Suppressor macrophage (primary cell): ENCODE data around the gene RPL32.
A peak's percentile ranks its signal among the peaks of the same experiment; 100 is the strongest.
"Not testable (repeated sequence)": the region's sequence is repeated elsewhere in the genome, so short reads cannot be mapped to it uniquely, and the experiment has no call there.

Experiments
- DNase-seq, 4 experiments: peaks; one replicate each; pipeline ENCODE4 v3.0.0-alpha.2; 2020 to 2022
- total RNA-seq, 17 experiments: gene quantifications; one replicate each; lab custom pipeline; 2026; ENCODE audit warnings: mixed read lengths in 6 of 17, inconsistent platforms in 3 of 17; lab: John Stamatoyannopoulos, UW

Gene RPL32
- total RNA-seq = 130 to 301 (median 236) reads per million in 17 experiments

DNA sequence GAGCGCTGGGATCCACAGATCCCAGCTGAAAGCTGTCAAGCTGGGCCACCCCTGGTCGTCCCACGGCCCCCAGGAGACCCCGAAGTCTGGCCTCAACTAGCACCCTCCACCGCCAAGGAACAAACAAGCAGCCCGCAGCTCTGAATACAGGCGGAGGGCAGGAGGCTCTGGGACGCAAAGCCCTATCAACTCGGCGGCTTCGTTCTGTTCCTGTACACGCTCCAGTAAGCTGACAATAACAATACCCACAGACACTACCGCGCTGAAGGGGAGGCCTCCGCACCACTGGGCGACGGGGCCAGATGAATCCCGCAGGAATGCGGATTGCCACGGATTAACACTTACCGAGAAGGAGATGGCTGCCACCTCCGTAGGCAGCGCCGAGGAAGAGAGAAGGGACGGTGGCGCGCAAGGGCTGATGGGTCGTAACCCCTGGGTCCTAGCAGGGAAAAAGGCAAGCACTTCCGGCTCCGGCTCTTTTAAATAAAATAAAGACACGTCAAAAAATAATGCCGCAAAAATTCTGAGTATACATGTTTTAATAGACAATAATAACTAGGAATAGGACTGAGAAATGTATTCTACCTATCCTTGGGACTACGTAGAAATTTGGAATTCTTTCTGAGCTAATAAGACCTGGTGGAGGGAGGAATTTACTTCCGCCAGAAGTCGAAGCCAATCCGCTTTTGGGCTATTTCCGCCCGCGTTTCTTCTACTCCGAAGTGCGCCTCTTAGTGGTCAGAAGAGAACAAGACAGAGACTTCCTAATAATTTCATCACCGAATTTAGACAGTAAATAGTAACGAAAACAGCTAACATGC is at the start of gene RPL32:
TSS of gene RPL32 (minus strand) at position 417 of the 821 bp plus-strand sequence. CDS start 1,328 bp downstream, outside the sequence.
- DNase-seq = peak; percentile 95 to 98 (median 96)

DNA sequence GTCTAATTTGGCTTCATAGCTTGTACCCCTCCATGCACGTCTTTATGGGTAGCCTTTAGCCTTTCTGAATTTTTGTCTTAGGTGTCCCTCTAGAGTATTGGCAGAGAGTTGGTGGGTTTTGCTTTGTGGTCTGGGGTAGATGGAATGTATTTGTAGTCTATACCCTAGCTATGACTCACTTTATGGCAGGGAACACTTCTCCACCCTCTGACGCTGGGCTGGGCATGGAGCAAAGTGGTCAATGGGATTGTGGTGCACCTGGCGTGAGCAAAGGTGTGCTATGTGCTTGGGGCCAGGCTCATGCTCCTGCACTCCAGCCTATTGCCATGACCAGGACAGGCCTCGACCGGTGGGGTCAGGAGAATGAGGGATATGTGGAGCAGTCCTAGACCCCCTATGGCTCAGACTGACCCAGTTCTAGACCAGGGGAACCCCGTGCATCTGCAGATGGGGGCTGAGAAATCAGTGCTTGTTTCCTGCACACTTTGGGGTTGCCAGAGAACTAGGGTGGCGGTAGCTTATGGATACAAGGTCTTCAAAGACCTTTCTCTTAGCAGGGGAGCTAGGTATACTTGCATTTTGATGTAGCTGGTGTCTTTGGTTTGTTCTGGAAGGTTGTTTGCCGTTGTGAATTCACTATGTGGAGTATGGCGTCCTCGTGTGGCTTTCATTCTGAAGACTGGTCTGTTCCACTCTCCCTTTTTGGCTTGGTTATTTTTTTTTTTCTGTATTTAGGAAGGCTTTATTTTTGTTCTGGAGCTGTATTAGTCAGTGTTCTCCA is 49.4 kb upstream of the RPL32 start:
- no peak for DNase-seq

DNA sequence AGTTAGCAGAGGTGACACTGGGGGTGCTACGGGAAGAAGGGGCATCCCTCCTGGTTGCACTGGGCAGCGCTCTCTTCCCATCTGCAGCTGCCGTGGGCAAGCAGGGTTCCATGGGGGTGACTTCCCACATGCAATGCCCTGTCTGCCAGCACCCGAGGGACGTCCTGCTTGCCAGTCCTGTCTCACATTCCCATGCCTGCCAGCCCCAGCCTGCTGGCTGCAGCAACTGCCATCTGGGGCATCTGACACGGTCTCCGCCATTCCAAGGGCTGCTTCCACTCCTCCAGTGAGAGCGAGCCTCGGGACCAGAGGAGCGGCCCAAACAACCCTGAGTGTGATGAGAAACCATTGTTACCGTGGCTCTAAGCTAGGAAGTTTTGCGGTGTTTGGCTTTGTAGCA is 45.4 kb upstream of the RPL32 start:
- no peak for DNase-seq

DNA sequence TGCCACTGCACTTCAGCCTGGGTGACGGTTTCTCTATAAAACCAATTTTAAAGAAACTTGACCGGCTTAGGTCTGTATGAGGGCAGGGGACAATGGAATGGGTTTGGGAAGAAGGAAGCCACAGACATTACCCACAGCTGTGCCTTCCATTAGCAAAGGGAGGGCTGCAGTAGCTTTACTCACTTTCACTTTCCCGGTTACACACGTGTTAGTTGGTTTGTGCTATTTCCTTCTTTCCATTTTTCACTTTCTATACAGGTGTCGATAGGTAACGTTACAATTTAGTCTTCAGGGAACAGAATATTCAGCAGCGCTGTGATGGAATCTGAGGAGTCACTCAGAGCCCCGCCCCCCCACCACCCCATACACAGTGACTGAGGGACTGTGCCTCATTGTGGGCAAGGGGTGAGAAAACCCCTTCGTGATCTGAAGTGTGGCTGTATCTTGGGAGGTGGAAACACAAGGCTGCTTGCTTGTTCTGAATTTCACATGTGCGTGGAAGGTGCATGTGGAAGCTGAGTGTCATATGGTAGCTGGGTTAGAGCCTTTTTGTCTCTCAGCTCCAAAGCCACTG is 44.8 kb upstream of the RPL32 start:
- no peak for DNase-seq

DNA sequence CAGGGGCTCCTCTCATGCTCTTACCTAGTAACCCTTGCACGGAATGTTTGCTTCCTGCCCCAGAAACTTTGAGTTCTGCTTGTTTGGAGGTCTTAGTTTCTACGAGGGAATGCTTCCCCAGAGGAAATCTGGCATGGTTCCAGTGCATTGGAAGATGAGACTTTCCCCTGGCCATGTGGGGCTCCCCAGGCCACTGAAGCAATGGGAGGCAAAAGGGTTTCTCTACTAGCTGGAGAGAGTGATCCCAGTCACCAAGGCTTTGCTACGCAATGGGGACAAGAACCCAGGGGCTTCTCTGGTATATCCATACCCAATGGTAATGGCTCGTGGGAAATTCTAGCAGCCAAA is 44.2 kb upstream of the RPL32 start:
- no peak for DNase-seq

DNA sequence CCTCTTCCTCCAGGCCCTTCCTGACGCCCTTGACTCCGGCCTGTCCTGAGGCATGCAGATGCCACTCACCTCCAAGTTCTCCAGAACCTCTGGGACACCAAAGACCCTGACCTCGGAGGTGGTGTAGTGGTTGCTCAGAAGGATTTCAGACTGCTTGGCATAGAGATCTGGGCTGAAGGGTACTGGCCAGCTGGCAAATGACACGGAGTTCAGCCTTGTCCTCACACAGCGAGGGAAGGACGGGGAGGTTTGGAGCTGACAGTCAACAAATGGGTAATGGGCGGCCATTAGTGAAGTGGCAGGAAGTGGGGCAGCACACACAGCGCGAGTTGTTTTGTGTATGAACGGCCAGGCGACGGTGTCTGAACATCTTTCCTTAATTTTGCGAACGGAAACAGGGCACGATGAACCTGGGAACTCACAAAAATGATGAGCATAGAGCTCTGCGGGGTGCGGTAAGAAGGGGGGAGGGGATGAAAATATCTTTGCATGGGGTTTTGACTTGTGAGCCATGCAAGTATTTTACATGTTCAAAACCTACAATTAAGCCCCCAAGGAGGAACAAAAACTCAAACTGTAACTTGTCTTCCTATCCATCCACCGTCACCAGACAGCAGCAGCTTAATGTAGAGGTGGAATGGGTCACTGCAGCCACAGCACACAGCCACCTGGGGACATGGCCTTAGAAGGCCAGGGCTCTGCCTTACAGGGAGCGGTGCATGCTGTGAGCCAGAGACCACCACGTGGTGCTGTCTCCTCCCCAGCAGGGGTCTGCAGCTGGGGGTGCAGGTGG is 43.6 kb upstream of the RPL32 start:
- DNase-seq = no peak

DNA sequence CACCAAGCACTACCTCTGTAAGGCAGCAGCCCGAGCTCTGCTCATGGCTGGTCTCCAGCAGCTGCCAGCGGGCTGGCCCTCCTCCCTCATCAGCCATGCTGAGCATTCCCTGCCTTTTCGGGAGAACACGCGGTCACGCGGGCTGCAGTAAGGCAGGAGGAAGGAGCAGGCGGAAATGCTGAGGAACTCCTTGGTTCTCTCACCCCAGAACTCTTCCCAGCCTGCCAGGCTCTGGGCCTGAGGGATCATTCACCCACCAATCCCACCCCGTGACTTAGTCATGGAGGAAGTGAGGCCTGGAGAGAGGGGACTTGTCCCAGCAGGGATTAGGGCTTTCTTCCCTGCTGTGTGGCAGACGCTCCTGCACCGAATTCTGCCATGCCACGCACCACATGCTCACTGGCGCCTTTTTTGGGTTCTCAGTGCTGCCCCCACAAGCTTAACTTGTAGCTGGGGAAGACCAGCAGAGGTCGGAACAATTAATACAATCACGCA is 42.9 kb upstream of the RPL32 start:
- DNase-seq = no peak

DNA sequence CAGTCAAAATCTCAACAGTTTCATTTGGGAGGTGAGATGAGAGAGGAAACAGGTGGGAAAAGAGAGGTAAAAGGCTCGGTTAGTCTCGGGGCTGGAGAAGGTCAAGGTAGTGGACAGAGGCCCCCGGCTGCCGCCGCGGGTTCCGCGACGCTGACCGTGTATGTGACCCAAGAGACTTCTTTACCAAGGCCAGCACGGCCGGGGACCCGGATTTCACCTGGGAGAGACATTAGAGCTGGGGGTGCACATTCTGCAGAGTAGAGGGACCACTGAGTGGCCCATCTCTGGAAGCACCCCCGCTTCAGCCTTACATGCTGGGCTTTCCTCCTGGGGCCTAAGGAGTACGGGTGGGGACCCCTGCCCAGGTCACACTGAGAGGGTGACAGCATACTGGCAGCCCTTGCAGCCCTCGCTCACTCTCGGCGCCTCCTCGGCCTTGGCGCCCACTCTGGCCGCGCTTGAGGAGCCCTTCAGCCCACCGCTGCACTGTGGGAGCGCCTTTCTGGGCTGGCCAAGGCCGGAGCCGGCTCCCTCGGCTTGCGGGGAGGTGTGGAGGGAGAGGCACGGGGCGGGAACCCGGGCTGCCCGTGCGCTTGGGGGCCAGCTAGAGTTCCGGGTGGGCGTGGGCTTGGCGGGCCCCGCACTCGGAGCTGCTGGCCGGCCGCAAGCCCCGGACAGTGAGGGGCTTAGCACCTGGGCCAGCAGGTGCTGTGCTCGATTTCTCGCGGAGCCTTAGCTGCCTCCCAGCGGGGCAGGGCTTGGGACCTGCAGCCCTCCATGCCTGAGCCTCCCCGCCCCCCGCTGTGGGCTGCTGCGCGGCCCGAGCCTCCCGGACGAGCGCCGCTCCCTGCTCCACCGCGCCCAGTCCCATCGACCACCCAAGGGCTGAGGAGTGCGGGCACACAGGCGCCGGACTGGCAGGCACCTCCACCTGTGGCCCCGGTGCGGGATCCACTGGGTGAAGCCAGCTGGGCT is 41.3 kb upstream of the RPL32 start:
- no peak for DNase-seq

DNA sequence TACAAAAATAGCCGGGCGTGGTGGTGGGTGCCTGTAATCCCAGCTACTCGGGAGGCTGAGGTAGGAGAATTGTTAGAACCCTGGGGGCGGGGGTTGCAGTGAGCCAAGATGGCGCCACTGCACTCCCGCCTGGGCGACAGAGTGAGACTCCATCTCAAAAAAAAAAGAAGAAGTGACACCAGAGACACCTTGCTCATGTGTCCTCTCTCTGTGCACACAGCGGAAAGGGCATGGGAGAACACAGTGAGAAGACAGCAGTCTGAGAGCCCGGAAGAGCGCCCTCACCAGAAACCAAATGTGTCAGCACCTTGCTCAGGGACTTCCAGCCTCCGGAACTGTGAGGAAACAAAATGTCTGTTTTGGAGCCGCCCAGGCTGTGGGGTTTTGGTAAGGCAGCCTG is 40.5 kb upstream of the RPL32 start:
- DNase-seq = not testable (repeated sequence)

DNA sequence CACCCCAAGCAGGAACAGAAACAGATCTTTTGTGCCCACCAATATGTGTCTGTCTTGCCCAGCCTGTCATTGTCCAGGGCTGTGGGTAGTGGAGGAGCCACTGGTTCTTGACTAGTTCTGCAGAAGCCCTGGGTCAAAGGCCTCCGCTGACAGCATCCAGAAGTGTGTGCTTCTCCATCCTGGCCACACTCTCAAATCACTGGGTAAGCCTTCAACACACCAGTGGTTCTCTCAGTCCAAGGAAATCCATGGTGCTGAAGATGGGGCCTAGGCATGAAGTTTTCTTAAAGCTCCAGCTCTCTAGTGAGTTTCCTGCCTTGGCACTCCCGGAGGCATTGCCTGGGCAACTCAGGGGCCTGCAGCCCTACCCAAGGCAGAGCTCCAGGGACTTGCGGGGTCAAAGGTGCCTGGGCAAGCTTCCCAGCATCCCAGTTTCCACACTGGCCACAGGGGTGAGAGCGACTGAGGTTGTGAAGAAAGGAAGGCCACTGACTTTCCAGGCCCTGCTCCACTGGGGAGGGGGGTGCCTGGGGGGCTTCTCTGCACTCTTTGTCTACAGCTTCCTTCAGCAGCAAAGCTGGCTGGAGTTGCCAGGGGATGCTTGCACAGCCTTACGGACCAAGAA is 37.9 kb upstream of the RPL32 start:
- no peak for DNase-seq

DNA sequence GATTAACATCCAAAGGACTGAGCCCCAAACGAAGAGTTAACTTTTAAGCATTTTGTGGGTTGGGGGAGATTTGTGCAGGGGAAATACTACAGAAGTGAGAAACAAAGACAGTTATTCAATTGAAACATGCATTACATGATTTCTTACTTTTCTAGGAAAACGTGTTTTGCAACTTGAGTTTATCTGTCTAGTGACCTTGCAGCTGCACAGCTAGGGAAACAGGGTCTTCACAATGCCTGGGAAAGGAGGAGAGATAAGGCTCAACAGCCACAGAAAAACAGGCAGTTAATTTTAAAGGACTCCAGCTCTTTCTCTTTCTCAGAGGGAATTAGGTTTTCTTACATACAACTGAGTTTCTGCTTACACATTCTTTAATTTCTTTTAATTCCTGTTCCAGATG is 37.4 kb upstream of the RPL32 start:
- not testable (repeated sequence) for DNase-seq

DNA sequence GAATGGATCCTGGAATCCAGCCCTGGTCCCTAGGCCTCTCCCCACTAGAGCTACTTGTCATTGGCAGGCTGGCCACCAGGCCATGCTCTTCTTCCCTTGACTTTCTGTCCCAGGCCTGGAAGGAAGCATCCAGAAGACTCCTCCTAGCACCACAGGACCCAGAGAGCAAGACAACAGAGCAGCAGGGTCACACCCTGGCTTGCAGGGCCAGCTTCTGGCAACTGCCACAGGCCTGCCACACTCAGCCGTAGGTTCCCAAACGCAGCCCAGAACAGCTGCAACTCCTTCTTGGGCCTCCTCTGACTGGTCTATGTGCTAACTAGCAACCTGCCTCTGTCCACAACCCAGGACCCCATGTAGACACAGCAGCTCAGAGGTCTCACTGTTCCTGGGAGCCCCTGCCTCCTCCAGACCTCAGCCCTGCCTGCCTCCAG is 36.8 kb upstream of the RPL32 start:
- no peak for DNase-seq

DNA sequence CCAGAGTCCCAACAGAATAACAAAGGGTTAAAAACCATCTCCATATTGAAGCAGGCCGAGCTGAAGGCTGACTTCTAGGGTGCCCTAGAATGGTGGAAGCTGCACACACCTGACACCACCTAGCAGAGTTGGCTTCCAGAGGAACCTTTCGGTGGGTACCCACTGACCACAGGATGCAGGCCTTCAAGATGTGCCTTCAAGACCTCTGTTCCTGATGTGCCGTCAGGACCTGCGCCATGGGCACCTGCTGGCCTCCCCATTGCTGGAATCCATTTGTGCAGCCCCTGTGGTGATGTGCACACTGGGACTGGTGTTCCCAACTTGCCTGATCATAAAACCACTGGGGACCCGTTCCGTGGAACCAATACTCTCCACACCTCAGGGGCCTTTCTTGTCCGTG is 35.7 kb upstream of the RPL32 start:
- DNase-seq = no peak

DNA sequence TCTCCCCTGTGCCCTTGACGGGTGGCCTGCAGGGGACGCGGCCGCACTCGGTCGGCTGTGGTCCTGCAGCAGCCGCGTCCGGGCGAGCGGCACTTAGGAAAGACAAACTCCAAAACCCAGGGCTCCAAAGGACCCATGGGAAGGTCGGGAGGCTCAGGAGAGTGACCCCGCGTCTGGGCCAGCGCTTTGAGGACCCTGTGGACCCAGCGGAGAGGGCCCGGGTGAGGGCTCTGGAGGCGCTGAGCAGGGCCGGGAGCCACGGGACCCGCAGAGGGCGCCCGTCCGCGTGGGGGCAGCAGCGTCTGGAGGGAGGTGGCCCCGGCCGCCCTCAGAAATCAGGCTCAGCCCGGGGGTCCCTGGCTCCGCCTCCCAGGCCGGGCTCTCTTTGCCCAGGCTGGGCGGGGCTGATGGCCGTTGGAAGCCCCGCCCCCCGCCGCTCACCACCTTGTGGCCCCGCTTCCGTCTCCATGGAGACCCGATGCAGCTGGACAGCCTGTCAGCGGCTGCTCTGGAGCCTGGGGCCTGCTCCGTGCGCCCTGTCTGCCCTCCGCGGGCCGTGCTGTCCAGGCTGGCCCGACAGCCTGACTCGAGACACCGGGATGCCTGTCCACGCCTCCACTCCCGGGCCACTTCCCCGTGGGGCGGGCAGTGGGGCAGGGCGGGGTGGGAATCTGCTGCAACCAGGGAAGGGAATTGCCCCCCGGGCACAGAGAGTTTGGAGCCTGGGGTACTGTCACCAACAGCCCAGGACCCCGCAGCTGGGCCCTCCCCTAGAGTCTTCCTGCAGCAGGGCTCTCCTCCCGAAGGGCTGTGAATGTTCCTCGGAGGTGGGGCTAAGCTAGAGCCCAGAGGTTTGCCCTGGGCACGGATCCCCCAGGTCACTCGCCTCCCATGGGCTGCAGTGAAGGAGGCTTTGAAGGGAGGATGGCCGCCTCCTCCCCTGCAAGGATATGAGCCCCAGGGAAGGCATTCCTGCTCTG is 34.8 kb upstream of the RPL32 start:
- peak in 2 of 4 experiments; percentile 32 to 50 for DNase-seq

DNA sequence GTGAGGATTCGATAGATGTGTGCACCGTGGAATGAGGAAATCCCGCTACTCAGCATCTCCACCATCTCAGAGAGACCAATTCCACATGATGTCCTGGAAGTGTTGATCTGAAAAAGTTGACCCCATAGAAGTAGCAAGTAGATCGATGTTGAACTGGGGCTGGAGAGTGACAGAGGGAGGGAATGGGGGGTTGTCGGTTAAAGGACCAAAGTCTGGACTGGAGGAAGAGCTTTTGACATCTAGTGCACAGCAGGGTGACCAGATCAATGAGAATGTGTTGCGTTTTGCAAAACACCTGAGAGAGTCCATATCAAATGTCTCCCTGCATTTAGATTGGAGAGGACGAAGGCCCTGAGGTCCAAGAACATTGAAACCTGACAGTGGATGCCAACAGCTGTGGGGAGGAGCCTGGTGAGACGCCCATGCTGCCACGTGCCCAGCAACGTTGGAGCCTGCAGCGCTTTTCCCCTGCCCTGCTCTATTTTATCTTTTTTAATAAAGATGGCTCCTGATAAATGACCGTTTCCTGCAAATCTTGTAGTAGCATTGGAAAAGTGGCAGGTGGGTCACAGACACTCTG is 30.1 kb upstream of the RPL32 start:
- DNase-seq = no peak

DNA sequence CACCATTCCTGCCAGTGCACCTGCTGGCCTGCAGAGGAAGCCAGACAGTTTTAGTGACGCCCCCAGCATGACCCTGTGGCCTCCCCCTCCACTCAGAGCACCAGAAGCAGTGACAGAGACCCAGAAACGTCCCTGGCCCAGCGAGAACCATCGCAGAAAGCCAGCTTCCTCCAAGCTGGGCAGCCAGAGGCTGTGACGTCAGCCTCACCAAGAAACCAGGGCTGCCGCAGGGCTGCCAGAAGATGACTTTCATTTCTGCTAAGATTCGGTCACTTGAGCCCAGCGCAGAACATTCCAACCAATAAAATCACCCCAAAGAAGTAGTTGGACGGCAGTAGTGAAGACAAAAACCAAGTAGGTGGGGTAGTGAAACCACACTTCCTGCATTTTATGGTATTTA is 29.6 kb upstream of the RPL32 start:
- peak; percentile 71 to 80 (median 80) for DNase-seq

DNA sequence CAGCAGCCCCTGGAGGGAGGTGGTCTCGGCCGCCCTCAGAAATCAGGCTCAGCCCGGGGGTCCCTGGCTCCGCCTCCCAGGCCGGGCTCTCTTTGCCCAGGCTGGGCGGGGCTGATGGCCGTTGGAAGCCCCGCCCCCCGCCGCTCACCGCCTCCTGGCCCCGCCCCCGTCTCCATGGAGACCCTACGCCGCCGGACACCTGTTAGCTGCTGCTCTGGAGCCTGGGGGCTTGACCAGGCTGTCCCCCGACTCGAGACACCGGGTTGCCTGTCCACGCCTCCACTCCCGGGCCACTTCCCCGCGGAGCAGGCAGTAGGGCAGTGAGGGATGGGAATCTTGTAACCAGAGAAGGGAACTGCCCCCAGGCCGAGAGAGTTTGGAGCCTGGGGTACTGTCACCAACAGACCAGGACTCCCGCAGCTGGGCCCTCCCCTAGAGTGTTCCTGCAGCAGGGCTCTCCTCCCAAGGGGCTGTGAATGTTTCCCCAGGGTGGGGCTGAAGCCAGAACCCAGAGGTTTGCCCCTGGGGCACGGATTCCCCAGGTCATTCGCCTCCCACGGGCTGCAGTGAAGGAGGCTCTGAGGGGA is 27.8 kb upstream of the RPL32 start:
- peak in 2 of 4 experiments; percentile 22 to 44 for DNase-seq
